ENCODE results near the gene CLTCL1. TPM values are rescaled to one million over a fixed set of nuclear protein-coding genes. Genes with fewer than 3 reads are reported as not detected.

Gene CLTCL1
- total RNA-seq, 2 experiments from 2014 or later: 0.93 to 1.1 TPM

- no peaks in the 10 kb centered on the region for H3K36me3 Mint-ChIP-seq (ENCODE audit: low read depth)
- DNase-seq: no peak
- H3K27ac Mint-ChIP-seq: no peak overlapping the region
- ChIA-PET CTCF (no interaction called here), POLR2A (interaction anchor here (0.9 to 2.1 kb wide), 3 partner anchors 13 to 61 kb away, joined by 3 to 8 read pairs (median 4); partner anchors contain the start of gene ESS2)
- H3K27me3 Mint-ChIP-seq: peaks cover 2% of the 10 kb centered on the region
- H3K4me1 Mint-ChIP-seq: peaks cover 22% of the 10 kb centered on the region
- no peak overlapping the region for H3K4me3 Mint-ChIP-seq
- H3K9me3 Mint-ChIP-seq: no peaks in the 10 kb centered on the region
Observed at GRCh38 chr22:19182472-19183157, 108.9 kb downstream of the CLTCL1 start.

- DNase-seq: no peak
- ChIA-PET POLR2A (interaction anchor here (2.1 kb wide), 1 partner anchor 38 kb away, joined by 8 read pairs; the partner anchor contains the start of gene ESS2), CTCF (no interaction called here)
- no peaks in the 10 kb centered on the region for H3K9me3 Mint-ChIP-seq
- H3K36me3 Mint-ChIP-seq (ENCODE audit: low read depth): no peaks in the 10 kb centered on the region
- H3K27ac Mint-ChIP-seq: no peak overlapping the region
- H3K4me3 Mint-ChIP-seq: no peak overlapping the region
- peaks cover 24% of the 10 kb centered on the region for H3K4me1 Mint-ChIP-seq
- H3K27me3 Mint-ChIP-seq: peaks cover 2% of the 10 kb centered on the region
Observed at GRCh38 chr22:19181786-19182471, 109.6 kb downstream of the CLTCL1 start.

DNA sequence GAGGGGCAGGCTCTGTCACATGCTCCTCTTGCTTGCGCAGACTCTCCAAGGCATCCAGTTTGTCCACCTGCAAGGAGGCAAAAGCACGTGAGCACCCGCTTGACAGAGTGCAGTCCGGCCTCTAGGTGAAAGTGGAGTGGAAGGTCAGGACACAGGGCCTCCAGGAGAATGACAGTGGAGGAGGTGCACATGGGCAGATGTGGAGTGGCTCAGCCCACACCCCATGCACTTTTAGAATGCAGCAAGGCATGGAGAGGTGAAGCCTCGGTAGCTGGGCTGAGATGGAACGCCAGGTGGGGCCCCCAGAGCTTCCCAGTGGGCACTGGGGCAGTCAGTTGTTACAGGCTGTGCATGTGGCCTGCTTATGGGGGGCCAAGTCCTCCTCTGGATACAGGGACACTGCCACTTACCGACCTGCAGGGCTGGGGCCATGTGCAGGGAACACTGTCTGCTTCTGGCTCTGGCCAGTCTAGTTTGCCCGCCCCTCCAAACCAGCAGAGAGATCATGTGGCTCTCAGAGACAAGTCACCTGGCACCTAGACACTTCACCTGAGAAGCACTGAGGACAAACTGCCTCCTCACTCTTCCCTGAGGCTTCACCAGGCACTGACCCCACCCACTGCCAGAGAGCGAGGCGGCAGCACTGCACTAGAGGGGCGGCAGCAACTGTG lies 110.6 kb downstream of the CLTCL1 start:
- H3K4me3 Mint-ChIP-seq: no peak overlapping the region
- no peak overlapping the region for H3K27ac Mint-ChIP-seq
- CTCF ChIA-PET: no interaction called here
- peaks cover 2% of the 10 kb centered on the region for H3K27me3 Mint-ChIP-seq
- no peaks in the 10 kb centered on the region for H3K9me3 Mint-ChIP-seq
- DNase-seq: no peak
- POLR2A ChIA-PET: interaction anchor here (2.1 kb wide), 1 partner anchor 37 kb away, joined by 8 read pairs; the partner anchor contains the start of gene ESS2
- H3K36me3 Mint-ChIP-seq (ENCODE audit: low read depth): no peaks in the 10 kb centered on the region
- H3K4me1 Mint-ChIP-seq: peaks cover 30% of the 10 kb centered on the region

- CTCF ChIA-PET: interaction anchor here (1.1 to 2.5 kb wide), 3 partner anchors 36 to 450 kb away, joined by 3 to 12 read pairs (median 3); partner anchors contain the start of genes CLTCL1 and ESS2
- peaks cover 32% of the 10 kb centered on the region for H3K4me1 Mint-ChIP-seq
- no peaks in the 10 kb centered on the region for H3K36me3 Mint-ChIP-seq (ENCODE audit: low read depth)
- H3K27ac Mint-ChIP-seq: no peak overlapping the region
- no peak overlapping the region for H3K4me3 Mint-ChIP-seq
- no peaks in the 10 kb centered on the region for H3K9me3 Mint-ChIP-seq
- no peak for DNase-seq
- POLR2A ChIA-PET: interaction anchor here (1.0 to 2.4 kb wide), 2 partner anchors 15 to 36 kb away, joined by 3 to 16 read pairs; partner anchors contain the start of gene ESS2
- peaks cover 2% of the 10 kb centered on the region for H3K27me3 Mint-ChIP-seq
Observed at GRCh38 chr22:19180234-19180633, 111.3 kb downstream of the CLTCL1 start.

DNA sequence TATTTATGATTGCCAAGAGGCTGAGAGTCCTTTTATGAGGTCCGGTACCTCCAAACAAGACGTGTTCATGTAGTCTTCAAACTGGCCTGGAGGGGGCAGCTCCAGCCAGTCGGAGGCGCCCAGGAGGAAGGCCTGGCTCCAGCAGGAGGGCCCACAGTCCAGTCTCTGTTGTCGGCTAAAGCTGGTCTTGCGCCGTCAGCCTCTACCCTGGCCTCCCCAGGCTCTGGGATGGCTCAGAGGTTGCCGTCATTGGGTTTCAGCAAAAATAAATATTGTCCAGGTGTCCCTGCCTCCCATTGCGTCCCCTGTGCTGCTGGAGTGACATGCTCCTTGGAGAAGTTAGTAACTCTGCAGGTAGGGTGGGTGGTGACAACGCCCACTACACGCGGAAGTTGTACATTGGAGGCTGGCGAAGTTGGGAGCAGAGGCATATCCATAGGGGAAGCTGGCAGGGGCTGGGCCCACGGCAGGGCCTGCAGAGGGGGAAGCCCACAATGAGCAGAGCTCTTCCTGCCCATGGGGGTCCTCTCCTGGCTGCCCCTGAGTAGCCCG lies 111.9 kb downstream of the CLTCL1 start:
- Mint-ChIP-seq H3K36me3 (ENCODE audit: low read depth) (no peaks in the 10 kb centered on the region), H3K4me3 (peak overlapping the region; percentile 72), H3K27me3 (peaks cover 2% of the 10 kb centered on the region), H3K27ac (peak overlapping the region; percentile 21), H3K9me3 (no peaks in the 10 kb centered on the region), H3K4me1 (peaks cover 32% of the 10 kb centered on the region)
- DNase-seq: peak; percentile 63
- ChIA-PET CTCF (interaction anchor here (0.8 to 2.5 kb wide), 11 partner anchors 12 to 450 kb away, joined by 3 to 12 read pairs (median 3); partner anchors contain the start of genes CLTCL1 and ESS2), POLR2A (interaction anchor here (1.0 to 2.4 kb wide), 6 partner anchors 16 to 301 kb away, joined by 3 to 16 read pairs (median 4); partner anchors contain the start of genes CLTCL1, ESS2, HIRA and MRPL40)

DNA sequence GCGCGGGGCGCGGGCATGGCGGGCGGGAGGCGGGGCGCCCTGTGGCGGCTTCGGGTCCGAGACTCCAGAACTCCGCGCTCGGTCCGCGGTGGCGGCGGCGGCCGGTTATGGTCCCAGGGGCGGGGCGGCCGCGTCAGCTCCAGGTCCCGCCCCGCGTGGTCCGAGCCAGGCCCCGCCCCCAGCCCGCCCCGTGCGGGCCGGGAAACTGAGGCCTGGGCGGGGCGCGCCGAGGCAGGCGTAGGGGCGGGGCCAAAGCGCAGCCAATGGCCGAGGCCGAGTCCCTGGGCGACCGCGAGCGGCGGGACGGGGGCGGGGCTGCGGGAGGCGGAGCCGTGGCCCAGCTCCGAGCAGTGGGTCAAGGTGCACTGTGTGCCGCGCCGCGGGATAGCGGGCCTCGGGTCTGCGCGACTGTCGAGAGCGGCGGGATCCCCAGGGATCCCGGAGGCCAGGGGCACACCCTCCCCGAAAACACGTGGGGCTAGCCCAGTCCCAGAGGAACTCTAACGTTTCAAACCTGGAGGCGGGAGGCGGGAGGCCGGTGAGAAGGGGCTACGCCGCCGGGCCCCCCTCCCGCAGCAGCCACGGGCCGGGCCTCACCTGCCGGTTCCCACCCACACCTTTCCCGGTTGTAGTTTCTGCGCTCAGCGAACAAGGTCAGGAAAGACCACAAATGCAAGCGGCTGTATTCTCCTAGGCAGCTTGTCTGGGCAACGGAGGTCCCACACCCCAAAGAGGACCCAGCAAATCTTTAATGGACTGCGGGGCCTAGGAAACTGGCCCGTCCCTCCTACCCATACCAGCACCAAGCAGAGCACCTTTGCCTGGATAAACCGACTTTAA lies 112.6 kb downstream of the CLTCL1 start, which contains the start of gene SLC25A1:
SLC25A1 (minus strand) TSS at position 80 of the 840 bp plus-strand sequence; CDS start at position 17, 63 bp downstream.
- ChIA-PET CTCF (interaction anchor here (0.8 to 2.5 kb wide), 9 partner anchors 11 to 298 kb away, joined by 3 to 12 read pairs (median 3); partner anchors contain the start of gene ESS2), POLR2A (interaction anchor here (0.8 to 2.4 kb wide), 6 partner anchors 35 to 301 kb away, joined by 3 to 16 read pairs (median 4); partner anchors contain the start of genes CLTCL1, ESS2, HIRA and MRPL40)
- Mint-ChIP-seq H3K9me3 (no peaks in the 10 kb centered on the region), H3K27me3 (peaks cover 2% of the 10 kb centered on the region), H3K4me1 (peaks cover 32% of the 10 kb centered on the region), H3K27ac (peak within 1 kb of the TSS; percentile 21), H3K36me3 (ENCODE audit: low read depth) (no peaks in the 10 kb centered on the region), H3K4me3 (peak within 1 kb of the TSS; percentile 72)
- DNase-seq: peak; percentile 89

- Mint-ChIP-seq H3K4me3 (peak overlapping the region; percentile 72), H3K9me3 (no peaks in the 10 kb centered on the region), H3K27me3 (peaks cover 2% of the 10 kb centered on the region), H3K4me1 (peaks cover 39% of the 10 kb centered on the region), H3K36me3 (ENCODE audit: low read depth) (no peaks in the 10 kb centered on the region), H3K27ac (no peak overlapping the region)
- POLR2A ChIA-PET: interaction anchor here (0.8 to 2.4 kb wide), 5 partner anchors 29 to 300 kb away, joined by 3 to 16 read pairs (median 3); partner anchors contain the start of genes CLTCL1 and ESS2
- peak; percentile 65 for DNase-seq
- CTCF ChIA-PET: interaction anchor here (0.6 to 2.5 kb wide), 4 partner anchors 18 to 299 kb away, joined by 3 to 12 read pairs (median 4); partner anchors contain the start of gene ESS2
Observed at GRCh38 chr22:19178065-19178656, 113.4 kb downstream of the CLTCL1 start.

DNA sequence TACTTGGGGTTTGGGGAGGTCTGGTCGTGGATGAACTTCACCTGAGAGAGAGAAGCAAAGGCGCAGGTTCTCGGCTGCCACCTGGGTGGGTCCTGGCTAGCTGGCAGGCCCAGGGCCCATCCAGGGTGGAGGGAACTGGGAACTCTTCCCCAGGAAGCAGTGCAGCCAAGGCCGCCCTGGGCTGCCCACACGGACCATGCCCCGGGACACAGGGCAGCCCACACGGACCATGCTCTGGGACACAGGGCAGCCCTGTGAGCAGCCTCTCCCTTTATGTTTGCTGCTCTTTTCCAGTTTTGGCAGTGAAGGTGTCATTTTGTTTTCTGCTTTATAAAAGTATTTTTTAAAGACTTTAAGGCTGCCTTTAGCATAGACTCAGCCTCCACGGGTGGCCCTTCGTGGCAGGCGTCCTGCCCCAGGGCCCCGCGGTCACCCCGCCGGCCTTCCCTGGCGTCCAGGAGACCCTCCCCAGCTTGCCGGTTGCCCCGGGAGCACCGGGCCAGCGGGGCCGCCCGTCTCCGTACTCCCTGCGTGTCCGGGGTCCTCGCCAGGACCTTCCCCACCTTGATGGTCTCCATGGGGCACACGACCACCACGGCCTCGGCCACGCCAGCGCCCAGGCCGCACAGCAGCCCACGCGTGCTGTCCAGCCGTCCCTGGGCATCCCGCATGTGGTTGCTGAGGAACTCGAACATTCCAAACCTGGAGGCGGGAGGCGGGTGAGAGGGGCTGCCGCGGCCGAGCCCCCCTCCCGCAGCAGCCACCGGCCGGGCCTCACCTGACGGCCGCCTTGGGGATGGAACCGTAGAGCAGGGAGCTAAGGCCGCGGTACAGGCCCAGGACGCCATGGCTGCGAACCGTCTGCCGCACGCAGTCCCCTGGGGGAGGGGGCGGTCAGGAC lies 114.1 kb downstream of the CLTCL1 start:
- ChIA-PET POLR2A (interaction anchor here (1.6 kb wide), 1 partner anchor 28 kb away, joined by 3 read pairs; no protein-coding TSS in a partner anchor), CTCF (interaction anchor here (0.6 to 2.5 kb wide), 2 partner anchors 33 to 118 kb away, joined by 3 to 12 read pairs; partner anchors contain the start of gene ESS2)
- no peak for DNase-seq
- no peaks in the 10 kb centered on the region for H3K9me3 Mint-ChIP-seq
- H3K36me3 Mint-ChIP-seq (ENCODE audit: low read depth): no peaks in the 10 kb centered on the region
- H3K27me3 Mint-ChIP-seq: no peaks in the 10 kb centered on the region
- peak overlapping the region; percentile 31 for H3K27ac Mint-ChIP-seq
- peaks cover 44% of the 10 kb centered on the region for H3K4me1 Mint-ChIP-seq
- peak overlapping the region; percentile 68 for H3K4me3 Mint-ChIP-seq

GRCh38 chr22:19176732-19177131 lies 114.8 kb downstream of the CLTCL1 start:
- no peak for DNase-seq
- no peaks in the 10 kb centered on the region for H3K9me3 Mint-ChIP-seq
- peak overlapping the region; percentile 68 for H3K4me3 Mint-ChIP-seq
- H3K27me3 Mint-ChIP-seq: no peaks in the 10 kb centered on the region
- ChIA-PET POLR2A (interaction anchor here (1.6 kb wide), 1 partner anchor 28 kb away, joined by 3 read pairs; no protein-coding TSS in a partner anchor), CTCF (interaction anchor here (1.5 kb wide), 1 partner anchor 32 kb away, joined by 4 read pairs; the partner anchor contains the start of gene ESS2)
- no peaks in the 10 kb centered on the region for H3K36me3 Mint-ChIP-seq (ENCODE audit: low read depth)
- H3K27ac Mint-ChIP-seq: peak overlapping the region; percentile 31
- peaks cover 42% of the 10 kb centered on the region for H3K4me1 Mint-ChIP-seq

- peaks cover 42% of the 10 kb centered on the region for H3K4me1 Mint-ChIP-seq
- H3K36me3 Mint-ChIP-seq (ENCODE audit: low read depth): peaks cover 2% of the 10 kb centered on the region
- no peaks in the 10 kb centered on the region for H3K27me3 Mint-ChIP-seq
- peak overlapping the region; percentile 33 for H3K4me3 Mint-ChIP-seq
- POLR2A ChIA-PET: interaction anchor here (1.0 to 1.6 kb wide), 2 partner anchors 27 to 33 kb away, joined by 3 read pairs; no protein-coding TSS in a partner anchor
- no peak for DNase-seq
- H3K9me3 Mint-ChIP-seq: no peaks in the 10 kb centered on the region
- H3K27ac Mint-ChIP-seq: no peak overlapping the region
- CTCF ChIA-PET: interaction anchor here (1.5 kb wide), 1 partner anchor 32 kb away, joined by 4 read pairs; the partner anchor contains the start of gene ESS2
Observed at GRCh38 chr22:19176175-19176643, 115.3 kb downstream of the CLTCL1 start.

Measured in activated CD4-positive, alpha-beta memory T cell treated with anti-CD3 and anti-CD28 coated beads, Interleukin-2, amount 10 ng/mL, durations not matched to agents 7 days and 5 days (primary cell).